Lower lobe of right lung (tissue), 2 donors: Measurements from ENCODE around the gene SLC30A3. TPM values are rescaled to one million over a fixed set of nuclear protein-coding genes. Genes with fewer than 3 reads are reported as not detected.

Experiments
- ATAC-seq, 2 donors: fragments of 200-7000 bp; cut with Tn5 transposase; one replicate each; pipeline ENCODE4 v1.9.1; 2020 to 2022; ENCODE audit warnings: mild to moderate bottlenecking in 2 of 2, moderate library complexity in 2 of 2
- DNase-seq: peaks from one replicate; pipeline ENCODE4 v3.0.0-alpha.2; 2020
- H3K27ac ChIP-seq: fragments of 200-600 bp; one replicate; pipeline ENCODE4 v1.8.0; 2022
- H3K27me3 ChIP-seq: fragments of 200-600 bp; one replicate; pipeline ENCODE4 v1.8.0; 2022; ENCODE audit warnings: low read depth
- H3K36me3 ChIP-seq: fragments of 200-600 bp; one replicate; pipeline ENCODE4 v1.8.0; 2022; ENCODE audit warnings: mild to moderate bottlenecking
- H3K4me1 ChIP-seq: fragments of 200-600 bp; one replicate; pipeline ENCODE4 v1.8.0; 2022
- H3K4me3 ChIP-seq: fragments of 200-600 bp; one replicate; pipeline ENCODE4 v1.8.0; 2022; ENCODE audit warnings: mild to moderate bottlenecking
- H3K9me3 ChIP-seq: fragments of 200-600 bp; one replicate; pipeline ENCODE4 v1.8.0; 2022
- intact Hi-C: fragments of 100-400 bp; cut with DNase I; formaldehyde crosslinking; loops from one replicate; pipeline ENCODE4 v1.11.0; 2022
- total RNA-seq: library from RNA; stranded (reverse); fragmentation: NEBNext Ultra II Directional; extraction: Animal tissue kit (Norgen Biotek cat#: 25700); gene quantifications from one replicate; pipeline ENCODE4 v1.2.1, GENCODE V29; 2021
- TF ChIP-seq, protein P1 (sequence below): fragments of 200-600 bp; IDR thresholded peaks from one replicate; pipeline ENCODE4 v1.8.0; 2022; ENCODE audit warnings: antibody characterized with exemption, mild to moderate bottlenecking
- donor health status: DM: no; HTN: yes; CAD: no; lungs with severe emphysema.

Gene SLC30A3
- total RNA-seq, 1 donor from 2014 or later = 0.80 TPM

DNA sequence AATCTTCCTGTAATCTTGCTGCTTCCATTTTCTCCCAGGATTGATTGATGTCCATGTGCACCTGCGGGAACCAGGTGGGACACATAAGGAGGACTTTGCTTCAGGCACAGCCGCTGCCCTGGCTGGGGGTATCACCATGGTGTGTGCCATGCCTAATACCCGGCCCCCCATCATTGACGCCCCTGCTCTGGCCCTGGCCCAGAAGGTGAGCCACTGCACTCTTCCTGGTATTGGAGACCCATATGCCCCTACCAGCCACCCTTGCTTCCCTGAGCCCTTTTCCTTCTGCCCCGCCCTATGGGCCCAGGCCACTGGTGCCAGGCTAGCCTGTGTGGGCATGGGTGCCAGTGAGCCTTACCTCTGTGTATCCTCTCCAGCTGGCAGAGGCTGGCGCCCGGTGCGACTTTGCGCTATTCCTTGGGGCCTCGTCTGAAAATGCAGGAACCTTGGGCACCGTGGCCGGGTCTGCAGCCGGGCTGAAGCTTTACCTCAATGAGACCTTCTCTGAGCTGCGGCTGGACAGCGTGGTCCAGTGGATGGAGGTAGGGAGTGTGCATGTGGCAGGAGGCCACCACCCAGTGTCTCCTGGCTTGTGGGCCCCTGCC is 25.4 kb downstream of the SLC30A3 start:
- Histone ChIP-seq H3K4me1 (no peaks in the 10 kb centered on the region), H3K9me3 (no peaks in the 10 kb centered on the region), H3K4me3 (no peak overlapping the region), H3K36me3 (peaks cover 100% of the 10 kb centered on the region), H3K27me3 (no peaks in the 10 kb centered on the region), H3K27ac (no peak overlapping the region)
- DNase-seq (no peak), ATAC-seq (no peak)
- intact Hi-C loops = no loop called here
- TF ChIP-seq, protein P1, sequence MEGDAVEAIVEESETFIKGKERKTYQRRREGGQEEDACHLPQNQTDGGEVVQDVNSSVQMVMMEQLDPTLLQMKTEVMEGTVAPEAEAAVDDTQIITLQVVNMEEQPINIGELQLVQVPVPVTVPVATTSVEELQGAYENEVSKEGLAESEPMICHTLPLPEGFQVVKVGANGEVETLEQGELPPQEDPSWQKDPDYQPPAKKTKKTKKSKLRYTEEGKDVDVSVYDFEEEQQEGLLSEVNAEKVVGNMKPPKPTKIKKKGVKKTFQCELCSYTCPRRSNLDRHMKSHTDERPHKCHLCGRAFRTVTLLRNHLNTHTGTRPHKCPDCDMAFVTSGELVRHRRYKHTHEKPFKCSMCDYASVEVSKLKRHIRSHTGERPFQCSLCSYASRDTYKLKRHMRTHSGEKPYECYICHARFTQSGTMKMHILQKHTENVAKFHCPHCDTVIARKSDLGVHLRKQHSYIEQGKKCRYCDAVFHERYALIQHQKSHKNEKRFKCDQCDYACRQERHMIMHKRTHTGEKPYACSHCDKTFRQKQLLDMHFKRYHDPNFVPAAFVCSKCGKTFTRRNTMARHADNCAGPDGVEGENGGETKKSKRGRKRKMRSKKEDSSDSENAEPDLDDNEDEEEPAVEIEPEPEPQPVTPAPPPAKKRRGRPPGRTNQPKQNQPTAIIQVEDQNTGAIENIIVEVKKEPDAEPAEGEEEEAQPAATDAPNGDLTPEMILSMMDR = no peak

DNA sequence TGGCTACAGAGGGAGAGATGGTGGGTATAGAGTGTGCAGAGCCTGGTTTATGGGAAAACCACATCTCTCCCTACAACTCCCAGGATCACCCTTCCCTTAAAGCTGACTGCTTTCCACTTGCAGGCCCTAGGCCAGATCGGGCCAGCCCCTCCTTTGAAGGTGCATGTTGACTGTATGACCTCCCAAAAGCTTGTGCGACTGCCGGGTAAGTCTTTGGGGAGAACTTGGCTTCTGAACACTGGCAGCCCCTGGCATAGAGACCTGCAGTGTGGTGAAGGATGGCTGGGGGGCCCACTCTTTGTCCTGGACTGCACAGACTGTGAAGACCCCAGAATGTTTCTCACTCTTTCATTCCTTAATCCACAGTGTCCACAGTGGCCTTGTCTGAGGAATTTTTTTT is 26.2 kb downstream of the SLC30A3 start:
- ATAC-seq (no peak), DNase-seq (no peak)
- no peak overlapping the region for H3K4me3 ChIP-seq
- H3K27ac ChIP-seq = no peak overlapping the region
- no peaks in the 10 kb centered on the region for H3K4me1 ChIP-seq
- intact Hi-C loops = no loop called here
- H3K36me3 ChIP-seq = peaks cover 100% of the 10 kb centered on the region
- TF ChIP-seq, protein P1 = no peak
- H3K27me3 ChIP-seq = no peaks in the 10 kb centered on the region
- no peaks in the 10 kb centered on the region for H3K9me3 ChIP-seq

DNA sequence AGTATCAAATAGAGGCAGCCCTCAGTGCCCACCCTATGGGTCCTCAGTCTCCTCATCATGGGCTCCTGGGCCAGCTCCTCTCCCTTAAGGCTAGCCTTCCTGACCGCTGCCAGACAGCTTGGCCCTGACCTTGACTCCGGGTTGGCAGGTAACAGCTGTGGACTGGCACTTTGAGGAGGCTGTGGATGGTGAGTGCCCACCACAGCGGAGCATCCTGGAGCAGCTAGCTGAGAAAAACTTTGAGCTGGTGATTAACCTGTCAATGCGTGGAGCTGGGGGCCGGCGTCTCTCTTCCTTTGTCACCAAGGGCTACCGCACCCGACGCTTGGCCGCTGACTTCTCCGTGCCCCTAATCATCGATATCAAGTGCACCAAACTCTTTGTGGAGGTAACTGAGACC is 26.7 kb downstream of the SLC30A3 start:
- TF ChIP-seq, protein P1 = no peak
- Histone ChIP-seq H3K9me3 (no peaks in the 10 kb centered on the region), H3K4me3 (no peak overlapping the region), H3K27ac (no peak overlapping the region), H3K4me1 (no peaks in the 10 kb centered on the region), H3K27me3 (no peaks in the 10 kb centered on the region), H3K36me3 (peaks cover 100% of the 10 kb centered on the region)
- DNase-seq (no peak), ATAC-seq (no peak)
- intact Hi-C loops = no loop called here

DNA sequence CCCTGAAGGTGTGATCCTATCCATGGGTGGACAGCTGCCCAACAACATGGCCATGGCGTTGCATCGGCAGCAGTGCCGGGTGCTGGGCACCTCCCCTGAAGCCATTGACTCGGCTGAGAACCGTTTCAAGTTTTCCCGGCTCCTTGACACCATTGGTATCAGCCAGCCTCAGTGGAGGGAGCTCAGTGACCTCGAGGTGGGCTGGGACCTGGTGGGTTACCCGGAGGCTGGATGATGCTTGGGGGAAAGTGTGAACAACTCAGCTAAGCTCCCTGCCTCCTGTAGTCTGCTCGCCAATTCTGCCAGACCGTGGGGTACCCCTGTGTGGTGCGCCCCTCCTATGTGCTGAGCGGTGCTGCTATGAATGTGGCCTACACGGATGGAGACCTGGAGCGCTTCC is 29.5 kb downstream of the SLC30A3 start:
- no peak for ATAC-seq
- H3K4me1 ChIP-seq = no peaks in the 10 kb centered on the region
- H3K4me3 ChIP-seq = no peak overlapping the region
- intact Hi-C loops = no loop called here
- no peak overlapping the region for H3K27ac ChIP-seq
- H3K9me3 ChIP-seq = no peaks in the 10 kb centered on the region
- TF ChIP-seq, protein P1 = no peak
- no peak for DNase-seq
- H3K27me3 ChIP-seq = no peaks in the 10 kb centered on the region
- H3K36me3 ChIP-seq = peaks cover 100% of the 10 kb centered on the region

DNA sequence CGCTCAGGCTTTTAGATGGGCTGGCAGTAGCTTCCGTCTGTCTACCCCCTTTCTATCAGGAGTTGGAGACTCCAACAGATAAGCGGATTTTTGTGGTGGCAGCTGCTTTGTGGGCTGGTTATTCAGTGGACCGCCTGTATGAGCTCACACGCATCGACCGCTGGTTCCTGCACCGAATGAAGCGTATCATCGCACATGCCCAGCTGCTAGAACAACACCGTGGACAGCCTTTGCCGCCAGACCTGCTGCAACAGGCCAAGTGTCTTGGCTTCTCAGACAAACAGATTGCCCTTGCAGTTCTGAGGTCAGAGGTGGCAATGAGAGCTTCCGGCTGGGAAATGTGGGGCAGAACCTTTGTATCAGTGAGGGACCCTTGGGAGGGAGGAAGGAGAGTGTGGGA is 30.9 kb downstream of the SLC30A3 start:
- H3K36me3 ChIP-seq = peaks cover 100% of the 10 kb centered on the region
- intact Hi-C loops = no loop called here
- TF ChIP-seq, protein P1 = no peak
- H3K4me1 ChIP-seq = no peaks in the 10 kb centered on the region
- no peak overlapping the region for H3K4me3 ChIP-seq
- H3K9me3 ChIP-seq = no peaks in the 10 kb centered on the region
- H3K27me3 ChIP-seq = no peaks in the 10 kb centered on the region
- DNase-seq (no peak), ATAC-seq (no peak)
- H3K27ac ChIP-seq = no peak overlapping the region
